T follicular helper cell (primary cell): Measurements from ENCODE around the gene JPH3.
"Not testable (repeated sequence)": the region's sequence is repeated elsewhere in the genome, so short reads cannot be mapped to it uniquely, and the experiment has no call there.

ENCODE experiments used
- DNase-seq: peaks from one replicate; pipeline ENCODE4 v3.0.0-alpha.2; 2020; ENCODE audit warnings: low read depth

Gene JPH3

GRCh38 chr16:87681051-87681602 lies 78.8 kb downstream of the JPH3 start:
- DNase-seq: not testable (repeated sequence)

GRCh38 chr16:87681981-87682570 lies 79.8 kb downstream of the JPH3 start:
- DNase-seq: no peak

DNA sequence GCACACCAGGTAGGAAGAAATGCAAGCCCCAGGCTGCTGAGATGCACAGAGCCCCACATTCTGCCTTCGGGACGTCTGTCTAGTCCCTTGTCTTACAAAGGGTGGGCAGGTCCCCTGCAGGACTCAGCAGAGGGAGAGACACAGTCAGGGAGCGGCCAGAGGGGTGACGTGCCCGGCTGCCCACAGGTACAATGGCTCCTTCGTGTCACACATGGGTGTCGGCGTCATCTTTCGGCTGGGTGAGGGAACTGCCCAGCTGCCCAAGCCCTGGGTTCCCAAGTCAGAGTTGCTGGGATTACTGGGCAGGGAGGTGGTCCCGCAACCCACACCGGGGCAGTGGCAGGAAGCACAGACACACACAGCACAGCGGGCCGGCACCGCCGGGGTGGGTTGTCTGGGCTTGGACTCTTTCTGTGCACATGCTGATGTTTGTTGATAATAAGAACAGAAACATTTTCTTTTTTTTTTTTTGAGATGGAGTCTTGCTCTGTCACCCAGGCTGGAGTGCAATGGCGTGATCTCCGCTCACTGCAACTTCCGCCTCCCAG lies 80.6 kb downstream of the JPH3 start:
- DNase-seq: no peak

GRCh38 chr16:87684106-87684677 lies 81.9 kb downstream of the JPH3 start:
- no peak for DNase-seq

DNA sequence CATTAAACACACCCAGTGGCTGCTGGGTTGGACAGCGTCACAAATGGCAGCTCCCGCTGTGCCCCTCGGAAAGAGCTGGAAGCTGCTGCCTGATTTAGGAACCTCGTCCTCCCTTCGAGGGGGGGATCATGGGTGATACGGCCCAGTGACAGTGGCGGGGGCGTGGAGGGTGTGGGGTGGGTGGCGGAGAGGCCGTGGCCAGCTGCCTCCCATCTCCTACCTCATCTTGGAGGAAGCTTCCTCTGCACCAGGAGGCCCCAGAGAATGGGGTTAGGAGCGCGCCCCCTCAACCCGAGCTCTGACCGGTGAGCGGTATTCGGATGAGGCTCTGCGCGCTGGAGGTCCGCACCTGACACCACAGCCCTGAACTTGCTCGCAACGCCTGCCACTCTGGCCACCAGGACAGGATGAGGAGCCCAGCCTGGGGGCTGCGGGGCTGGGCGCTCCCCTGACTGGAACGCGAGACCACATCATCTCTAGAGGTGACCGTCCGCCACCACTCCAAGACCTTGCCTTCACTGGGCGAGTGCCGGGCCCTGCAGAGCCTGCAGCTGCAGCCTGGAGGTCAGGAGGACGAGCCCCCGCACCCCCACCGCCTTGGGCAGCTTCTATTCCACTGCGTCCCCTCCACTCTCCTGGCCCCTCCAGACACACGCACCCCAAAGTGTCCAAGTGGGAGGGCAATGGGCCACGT lies 82.5 kb downstream of the JPH3 start:
- no peak for DNase-seq

- no peak for DNase-seq
These were observed 83.1 kb downstream of the JPH3 start for GRCh38 chr16:87685405-87685755.

DNA sequence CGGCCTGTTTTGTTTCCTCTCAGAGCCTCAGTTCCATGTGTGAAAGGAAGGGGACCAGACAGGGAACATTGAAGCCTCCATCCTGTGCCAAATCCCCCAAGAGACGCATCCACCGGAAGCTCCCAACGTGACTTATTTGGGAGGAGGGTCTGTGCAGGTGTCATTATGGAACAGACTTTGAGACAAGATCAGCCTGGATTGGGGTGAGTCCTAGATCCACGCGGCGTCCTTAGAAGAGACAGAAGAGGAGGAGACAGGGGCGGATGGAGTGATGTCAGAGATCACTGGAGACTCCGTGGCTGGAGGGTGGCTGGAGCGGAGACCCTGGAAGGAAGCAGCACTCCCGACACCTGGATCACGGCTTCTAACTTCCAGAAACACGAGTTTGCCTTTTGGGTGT lies 83.5 kb downstream of the JPH3 start:
- DNase-seq: no peak

DNA sequence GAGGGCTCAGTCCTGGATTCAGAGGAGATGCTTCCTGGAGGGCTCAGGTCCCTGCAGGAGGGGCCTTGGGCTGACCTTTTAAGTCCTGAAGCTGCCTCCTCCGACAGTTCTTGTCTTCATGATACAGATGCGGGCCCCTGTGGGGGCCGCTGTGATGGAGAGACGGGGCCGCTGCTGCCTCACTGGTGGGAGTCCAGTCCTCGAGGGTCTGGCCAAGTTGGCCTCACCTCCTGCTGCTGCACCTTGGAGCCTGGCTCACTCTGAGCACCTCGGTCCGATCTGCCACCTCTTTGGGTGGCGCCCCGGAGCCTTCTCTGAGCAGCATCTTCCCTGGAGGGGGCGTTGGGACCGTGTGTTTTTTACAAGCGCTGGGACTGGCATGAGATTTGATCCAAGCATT lies 84.4 kb downstream of the JPH3 start:
- DNase-seq: no peak

DNA sequence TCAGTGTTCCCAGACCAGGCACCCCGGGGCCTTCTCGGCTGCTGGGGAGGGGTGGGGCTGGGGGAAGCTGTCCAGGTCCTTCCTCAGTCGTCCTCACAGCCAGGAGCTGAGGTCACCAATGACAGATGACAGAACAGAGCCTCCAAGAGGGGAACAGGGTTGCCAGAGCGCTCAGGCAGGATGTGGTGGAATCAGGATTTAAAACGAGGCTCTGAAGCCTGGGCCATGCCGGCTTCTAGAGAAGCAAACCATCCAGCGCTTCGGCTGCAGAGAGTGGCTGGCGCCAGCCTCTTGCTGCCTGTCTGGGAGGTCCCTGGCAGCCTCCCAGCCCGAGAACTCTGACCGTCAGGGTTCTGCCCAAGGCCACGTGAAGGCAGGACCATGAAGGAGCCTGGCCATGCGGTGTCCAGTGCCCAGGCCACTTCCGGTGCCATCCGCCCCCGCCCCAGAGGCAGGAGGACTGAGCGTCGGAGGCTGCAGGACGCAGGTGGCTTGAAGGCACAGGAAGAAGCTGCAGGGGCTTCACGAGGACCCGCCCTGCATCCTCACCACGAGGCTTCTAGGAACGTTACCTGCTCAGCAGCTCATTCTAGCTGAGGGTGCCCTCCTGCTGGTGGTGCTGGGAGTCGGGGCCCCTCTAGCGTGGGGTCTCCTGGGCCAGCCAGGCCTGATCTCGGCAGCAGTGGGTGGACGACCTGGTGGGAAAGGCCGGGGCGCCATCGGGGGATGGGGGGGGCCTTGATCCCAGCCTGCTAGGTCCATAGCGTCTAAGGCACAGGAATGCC lies 85.0 kb downstream of the JPH3 start:
- no peak for DNase-seq

- no peak for DNase-seq
These were observed 85.8 kb downstream of the JPH3 start for GRCh38 chr16:87687998-87688529.

DNA sequence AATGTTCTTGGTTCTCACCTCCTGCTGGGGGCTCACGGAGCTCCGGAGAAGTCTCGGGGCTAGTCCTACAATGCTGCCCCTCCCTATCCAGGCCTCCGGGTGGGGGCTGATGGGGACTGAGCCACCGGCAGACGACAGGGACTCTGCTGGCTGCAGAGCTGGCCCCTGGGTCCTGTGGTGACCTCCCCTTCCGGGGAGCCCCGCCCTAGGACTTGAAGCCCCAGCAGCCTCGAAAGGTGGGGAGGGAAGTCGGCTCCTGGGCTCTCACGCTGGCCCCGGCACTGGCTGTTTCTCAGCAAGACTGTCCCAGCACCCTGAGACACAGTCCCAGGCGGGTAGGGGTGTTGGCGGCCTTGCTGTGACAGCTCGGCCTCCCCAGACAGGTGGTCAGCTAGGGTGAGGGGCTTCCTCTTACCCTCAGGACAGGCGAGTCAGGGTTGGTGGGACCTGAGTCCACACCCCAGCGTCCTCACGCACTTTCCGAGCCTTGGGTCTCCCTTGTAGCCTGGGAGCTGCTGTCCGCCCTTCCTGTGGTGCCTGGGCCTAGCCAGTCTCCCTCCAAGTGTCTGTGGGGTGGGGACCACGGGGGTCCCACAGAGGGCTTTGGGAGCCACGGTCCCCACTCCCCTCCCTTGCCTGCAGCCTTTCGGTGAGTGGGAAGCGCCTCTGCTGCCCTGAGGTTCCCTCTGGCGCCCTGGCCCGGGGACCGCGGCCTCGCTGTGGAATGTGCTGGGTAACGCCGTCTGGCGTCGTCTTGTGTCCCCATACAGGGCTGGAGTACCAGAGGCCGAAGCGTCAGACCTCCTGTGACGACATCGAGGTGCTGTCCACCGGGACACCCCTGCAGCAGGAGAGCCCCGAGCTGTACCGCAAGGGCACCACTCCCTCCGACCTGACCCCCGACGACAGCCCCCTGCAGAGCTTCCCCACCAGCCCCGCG lies 86.8 kb downstream of the JPH3 start:
- no peak for DNase-seq

GRCh38 chr16:87689956-87690465 lies 87.7 kb downstream of the JPH3 start:
- DNase-seq: no peak

DNA sequence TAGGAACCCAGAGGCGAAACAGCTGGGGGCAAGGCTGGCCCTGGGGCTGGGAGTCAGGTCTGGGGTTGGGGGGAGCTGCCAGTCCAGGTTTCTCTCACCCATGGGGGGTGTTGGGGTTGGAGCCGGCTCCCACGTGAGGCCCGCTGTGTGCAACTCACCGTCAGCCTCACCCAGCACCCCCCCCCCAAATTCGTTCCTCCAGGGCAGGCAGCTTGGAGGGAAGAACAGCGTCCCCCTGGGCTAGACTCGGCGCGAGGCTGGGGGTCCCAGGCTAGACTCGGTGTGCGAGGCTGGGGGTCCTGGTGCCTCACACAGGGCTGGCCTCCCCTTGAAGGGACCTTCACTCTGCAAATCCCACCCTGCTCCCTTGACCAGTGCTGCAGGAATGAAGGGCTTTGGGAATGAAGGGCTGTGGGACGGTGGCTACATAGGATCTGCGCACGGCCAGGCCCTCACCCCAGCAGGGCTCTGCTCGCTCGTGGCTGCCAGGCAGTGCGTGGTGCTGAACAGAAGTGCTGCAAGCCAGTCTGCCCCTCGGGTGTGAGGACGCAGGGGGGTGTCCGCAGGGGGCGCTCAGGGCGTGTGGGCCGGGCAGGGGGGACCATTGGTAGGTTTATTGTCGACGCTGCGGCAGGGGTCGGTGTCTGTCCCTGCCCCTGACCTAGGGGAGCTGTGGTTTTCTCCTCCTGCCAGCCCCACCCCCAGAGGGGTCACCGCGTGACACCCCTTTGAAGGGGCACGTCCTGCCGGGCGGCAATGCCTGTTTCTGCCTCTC lies 88.8 kb downstream of the JPH3 start:
- no peak for DNase-seq

DNA sequence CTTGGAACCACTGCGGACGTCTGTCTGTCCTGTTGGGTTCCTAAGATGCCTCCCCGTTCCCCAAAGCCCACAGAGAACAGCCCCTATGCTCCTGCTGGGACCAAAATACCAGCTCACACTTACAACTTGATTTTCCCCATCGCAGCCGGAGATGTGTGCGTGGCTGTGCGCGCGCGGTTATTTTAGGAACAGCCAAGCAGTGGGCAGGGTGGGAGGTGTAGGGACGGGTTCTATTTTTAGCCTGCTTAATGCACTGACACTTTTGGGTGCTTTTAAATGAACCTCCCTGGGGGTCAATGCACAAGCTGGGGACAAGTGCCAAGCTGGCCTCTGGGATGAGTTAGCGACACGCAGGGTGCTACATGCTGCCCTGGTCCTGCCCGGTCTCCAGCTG lies 89.4 kb downstream of the JPH3 start:
- DNase-seq: no peak

DNA sequence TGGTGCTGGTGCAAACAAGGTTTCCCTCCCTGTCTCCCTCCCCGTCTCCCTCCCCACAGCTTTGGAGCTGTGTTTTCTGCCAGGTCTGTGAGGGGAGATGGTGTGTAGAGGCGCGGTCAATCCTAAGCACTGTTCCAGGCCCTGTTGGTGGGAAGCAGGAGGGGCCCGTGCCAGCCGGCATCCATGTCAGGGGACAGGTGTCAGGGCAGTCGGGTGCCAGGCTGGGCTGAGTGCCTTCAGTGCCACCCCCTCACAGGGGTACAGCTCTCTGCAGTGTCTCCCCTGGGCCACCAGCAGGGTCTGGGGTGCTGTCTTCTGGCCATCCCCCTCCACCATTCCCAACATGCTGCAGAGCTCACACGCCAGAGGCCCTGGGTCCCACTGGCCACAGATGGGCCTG lies 89.9 kb downstream of the JPH3 start:
- DNase-seq: no peak

DNA sequence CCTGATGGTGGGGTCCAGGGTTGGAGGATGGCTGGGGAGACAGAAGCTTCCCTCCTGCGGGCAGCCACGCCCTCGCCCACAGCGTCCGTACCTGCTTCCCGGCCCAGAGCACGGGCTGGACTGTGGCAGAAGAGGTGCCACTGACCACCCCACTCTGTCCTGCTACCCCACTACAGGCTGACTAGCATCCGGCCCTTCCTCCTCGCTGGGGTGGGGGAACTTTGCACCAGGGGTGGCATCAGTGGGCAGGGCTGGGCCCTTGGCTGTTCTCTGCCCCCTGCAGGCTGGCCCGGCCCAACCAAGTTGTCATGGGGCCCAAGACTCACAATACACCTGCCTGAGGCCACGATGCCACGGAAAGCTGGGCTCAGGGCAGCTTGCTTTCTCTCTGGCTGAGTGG lies 90.4 kb downstream of the JPH3 start:
- no peak for DNase-seq

DNA sequence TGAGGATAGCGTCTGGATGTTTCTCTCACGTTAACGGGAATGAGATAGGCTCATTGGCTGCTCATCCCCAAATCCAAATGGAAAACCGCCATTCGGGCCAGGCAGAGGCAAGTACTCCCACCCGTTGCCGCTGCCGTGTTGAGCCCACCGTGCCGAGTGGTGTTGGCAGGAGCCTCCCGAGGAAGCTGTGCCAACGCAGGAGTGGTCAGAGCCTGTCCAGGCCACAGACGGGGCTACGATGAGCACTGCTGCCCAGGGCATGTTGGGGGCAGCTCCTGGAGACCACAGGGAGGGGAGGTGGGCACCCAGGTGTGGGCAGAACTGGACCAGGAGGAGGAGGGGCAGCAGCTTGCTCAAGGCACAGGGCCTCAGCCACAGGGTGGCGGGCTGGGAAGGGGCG lies 91.5 kb downstream of the JPH3 start:
- DNase-seq: no peak

DNA sequence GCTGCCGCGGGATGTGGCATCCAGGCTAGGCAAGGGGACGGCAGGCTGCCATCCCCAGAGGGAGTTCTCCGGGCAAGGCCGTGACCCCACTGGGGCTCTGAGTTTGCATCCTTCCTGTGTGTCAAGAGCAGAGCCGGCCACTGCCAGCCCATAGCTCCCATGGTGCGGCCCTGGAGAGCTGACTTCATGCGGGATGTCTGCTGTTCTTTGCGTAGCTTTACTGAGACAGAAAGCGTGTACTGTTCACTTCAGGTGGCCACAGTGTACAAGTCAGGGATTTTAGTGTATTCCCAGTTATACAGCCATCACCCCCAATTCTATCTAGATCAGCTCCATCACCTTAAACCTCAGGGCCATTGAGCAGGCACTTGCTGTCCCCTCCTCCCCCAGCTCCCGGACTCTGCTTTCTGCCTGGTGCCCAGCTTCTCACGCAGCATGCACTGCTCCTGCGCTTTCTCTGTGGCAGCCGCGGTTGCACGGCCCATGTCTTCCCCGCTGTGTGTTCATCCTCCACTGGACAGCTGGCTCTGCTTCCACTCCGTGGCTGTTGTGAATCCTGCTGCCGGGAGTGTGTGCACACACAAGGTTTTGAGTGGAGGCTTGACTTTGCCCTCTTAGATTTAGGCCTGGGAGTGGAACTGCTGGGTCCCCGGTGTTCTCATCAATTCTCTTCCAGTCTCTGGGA lies 92.3 kb downstream of the JPH3 start:
- no peak for DNase-seq

DNA sequence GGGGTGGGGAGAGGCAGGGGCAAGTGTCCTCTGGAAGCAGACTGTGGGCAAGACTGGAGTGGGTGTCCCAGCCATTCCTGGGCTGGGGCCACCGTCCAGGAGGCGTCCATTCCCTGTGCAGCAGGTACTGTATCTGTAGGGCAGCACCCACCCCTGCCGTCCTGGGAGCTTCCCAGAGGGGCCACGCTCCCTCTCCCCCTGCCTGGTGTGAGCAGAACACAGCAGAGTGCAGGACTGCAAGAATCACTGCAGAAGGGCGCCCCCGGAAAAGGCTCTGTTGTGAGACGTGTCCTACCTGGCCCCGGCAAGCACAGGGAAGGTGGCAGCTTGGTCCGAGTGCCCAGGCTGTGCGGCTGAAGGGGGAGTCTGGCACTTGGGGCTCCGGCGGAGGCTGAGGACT lies 93.2 kb downstream of the JPH3 start:
- no peak for DNase-seq
